ENCODE measurements around the gene AK2.
"Not testable (repeated sequence)": the region's sequence is repeated elsewhere in the genome, so short reads cannot be mapped to it uniquely, and the experiment has no call there.

Gene AK2

GRCh38 chr1:33055210-33056008 lies 18.7 kb upstream of the AK2 start:
- DNase-seq (ENCODE audit: low spot score) = peak; percentile 92

DNA sequence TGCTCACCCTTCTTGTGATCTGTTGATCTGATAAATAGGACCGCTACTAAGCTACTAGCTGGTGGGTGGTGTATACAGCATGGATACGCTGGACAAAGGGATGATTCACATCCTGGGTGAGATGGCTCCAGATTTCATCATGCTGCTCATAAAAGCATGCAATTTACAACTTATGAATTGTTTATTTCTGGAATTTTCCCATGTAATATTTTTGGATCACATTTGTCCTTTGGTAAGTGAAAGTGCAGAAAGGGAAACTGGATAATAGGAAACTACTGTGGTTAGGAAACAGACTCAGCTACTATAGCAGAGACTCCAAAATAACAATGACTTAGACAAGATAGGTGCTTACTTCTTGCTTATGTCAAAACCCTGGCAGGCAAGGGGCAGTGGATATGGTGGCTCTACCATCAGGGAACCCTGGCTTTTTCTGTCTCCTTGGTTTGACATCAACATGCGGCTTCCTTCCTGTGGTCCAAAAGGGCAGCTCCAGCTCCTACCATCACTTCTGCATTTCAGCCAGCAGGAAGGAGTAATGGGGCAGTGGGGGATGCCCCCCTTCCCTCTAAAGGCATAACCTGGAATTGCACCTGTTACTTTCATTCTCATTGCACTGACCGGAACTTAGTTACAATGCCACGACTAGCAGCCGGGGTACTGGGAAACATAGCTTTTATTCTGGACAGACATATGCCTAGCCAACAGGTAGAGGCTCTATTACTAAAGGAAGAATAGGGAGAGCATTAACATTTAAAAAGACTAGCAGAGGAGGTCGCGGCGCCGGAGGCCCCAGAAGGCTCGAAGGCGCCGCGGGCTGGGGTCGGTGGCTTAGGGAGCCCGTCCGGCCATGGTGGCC lies 13.8 kb upstream of the AK2 start:
- DNase-seq (ENCODE audit: low spot score) = no peak

DNA sequence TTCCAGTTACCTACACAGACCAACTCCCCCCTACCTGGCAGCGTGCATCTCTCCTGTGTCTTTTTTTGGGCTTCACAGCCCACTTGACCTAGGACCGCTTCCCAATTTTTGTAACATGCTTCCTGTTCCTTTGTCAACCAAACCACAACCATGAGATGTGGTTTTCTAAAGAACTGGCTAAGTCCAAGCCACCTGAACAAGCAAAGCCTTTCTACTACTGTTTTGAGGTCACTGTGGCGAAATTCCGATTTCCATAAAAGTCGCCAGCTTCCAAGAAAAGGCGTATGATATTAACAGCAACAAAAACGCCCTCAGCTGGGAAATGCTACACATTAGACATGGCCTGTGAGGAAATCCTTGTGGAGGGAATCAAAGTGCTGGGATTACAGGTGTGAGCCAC lies 12.7 kb upstream of the AK2 start:
- DNase-seq (ENCODE audit: low spot score) = no peak

DNA sequence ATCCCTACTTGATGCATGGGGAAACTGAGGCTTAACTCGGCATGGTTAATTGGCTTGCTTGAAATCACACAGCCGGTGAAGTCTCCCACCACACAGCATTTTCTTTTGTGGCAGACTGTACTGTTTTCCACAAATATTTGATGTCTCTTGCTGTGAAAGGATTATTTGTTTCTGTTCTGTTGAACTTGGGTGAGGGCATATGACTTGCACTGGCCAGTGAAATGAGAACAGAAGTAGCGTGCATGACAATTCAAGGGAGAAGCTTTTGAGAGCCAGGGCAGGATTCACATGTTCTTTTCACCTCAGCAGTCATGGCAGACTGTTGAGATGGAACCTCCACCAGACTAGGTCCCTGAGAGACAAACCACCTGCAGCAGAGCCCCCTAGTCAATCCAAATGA lies 11.7 kb upstream of the AK2 start:
- DNase-seq (ENCODE audit: low spot score) = no peak

DNA sequence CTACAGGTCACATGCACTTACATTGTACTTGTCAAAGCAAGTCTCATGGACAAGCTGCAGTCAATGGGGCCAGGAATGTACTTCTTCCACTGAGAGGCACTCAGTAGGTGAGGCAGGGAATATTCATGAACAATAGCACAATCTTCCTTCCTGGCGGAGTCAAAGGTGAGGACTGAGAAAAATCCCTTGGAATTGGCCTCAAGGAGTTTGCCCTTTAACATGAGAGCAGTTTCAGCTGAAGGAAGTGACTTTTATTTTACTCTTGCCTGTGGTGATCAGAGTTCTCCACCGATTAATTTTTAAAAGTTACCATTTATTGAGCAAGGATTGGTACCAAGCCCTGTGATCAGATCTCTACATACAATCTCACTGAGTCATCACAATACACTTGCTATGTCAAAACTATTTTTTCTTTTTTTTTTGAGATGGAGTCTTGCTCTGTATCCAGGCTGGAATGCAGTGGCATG lies 11.2 kb upstream of the AK2 start:
- no peak for DNase-seq (ENCODE audit: low spot score)

GRCh38 chr1:33047290-33047689 lies 10.6 kb upstream of the AK2 start:
- DNase-seq (ENCODE audit: low spot score) = no peak

- not testable (repeated sequence) for DNase-seq (ENCODE audit: low spot score)
Measured at GRCh38 chr1:33046234-33046633, 9.6 kb upstream of the AK2 start.

GRCh38 chr1:33045814-33046213 lies 9.1 kb upstream of the AK2 start:
- no peak for DNase-seq (ENCODE audit: low spot score)

GRCh38 chr1:33045246-33045645 lies 8.6 kb upstream of the AK2 start:
- peak; percentile 20 for DNase-seq (ENCODE audit: low spot score)

DNA sequence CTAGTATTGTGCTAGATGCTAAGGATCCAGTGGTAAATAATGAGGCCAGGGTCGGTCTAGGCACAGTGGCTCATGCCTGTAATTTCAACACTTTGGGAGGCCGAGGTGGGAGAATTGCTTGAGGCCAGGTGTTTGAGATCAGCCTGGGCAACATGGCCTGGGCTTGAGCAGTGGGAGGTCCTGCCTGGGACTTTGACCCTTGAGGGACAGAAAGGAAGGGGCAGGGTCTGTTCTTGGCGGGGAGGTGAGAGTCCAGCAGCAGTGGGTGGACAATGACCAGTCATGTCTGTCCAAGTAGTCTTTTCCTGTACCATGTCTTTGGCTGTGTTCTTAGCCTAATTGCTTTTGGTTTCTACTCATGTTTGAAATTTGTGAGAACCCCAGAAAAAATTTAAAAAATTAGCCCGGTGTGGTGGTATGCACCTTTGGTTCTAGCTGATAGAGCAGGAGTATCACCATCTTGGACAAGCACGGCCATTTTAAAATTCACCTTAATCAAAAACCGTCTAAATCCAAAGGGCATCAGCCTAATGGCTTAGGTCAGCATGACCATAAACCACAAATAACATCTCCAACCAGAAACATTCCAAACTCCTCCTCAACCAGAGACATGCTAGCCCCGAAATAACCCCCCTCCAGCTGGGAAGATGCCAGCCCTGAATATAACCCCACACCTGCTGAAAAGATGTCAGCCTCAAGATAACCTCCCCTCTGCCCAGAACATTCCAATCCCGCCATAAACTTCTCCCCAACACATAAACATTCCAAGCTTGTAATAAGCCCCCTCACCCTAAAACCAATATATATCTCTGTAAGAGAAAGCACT lies 6.8 kb upstream of the AK2 start:
- DNase-seq (ENCODE audit: low spot score) = no peak

- no peak for DNase-seq (ENCODE audit: low spot score)
Measured at GRCh38 chr1:33042831-33043230, 6.1 kb upstream of the AK2 start.

- no peak for DNase-seq (ENCODE audit: low spot score)
Measured at GRCh38 chr1:33041026-33041425, 4.3 kb upstream of the AK2 start.

DNA sequence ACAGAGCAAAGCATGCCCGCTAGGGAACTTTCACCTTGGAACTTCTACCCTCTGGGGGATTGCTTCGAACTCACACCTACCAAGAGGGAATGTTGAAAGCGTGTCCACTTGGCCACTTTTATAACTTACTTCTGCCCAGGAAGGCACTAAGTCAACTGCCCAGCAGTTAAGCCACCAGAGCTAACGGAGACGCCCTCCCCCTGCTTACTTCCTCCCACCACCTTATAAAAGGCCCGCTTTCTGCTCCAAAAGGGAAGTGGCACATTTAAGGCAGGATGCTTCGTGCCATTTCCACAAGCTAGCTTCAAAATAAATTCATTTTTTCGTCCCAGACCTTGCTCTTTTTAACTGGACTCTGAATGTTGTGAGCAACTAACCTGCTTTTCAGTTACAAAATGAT lies 3.2 kb upstream of the AK2 start:
- no peak for DNase-seq (ENCODE audit: low spot score)

DNA sequence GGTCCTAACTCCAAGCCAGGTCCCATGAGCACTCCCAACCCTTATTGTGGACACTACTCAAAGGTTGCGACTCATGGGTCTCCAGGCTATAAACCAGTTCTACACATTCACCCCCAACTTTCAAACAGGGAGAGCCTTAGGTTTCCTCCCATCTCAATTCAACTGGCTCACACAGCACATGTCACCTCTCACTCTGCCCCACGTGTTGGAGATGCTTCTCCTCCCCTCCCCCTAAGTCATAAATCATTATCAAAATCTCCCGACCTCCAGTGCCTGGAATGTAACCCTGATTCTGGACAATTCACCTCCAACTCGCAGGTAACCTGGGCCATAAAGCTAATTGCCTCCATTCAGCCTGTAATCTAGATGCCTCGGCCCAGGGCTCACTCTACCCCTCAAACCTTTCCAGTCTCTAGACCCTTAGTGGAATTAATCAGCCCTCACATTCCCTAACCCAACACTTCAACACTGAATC lies 595 bp downstream of the AK2 start:
- DNase-seq (ENCODE audit: low spot score) = peak; percentile 22

GRCh38 chr1:33032126-33032869 lies 4.4 kb downstream of the AK2 start:
- no peak for DNase-seq (ENCODE audit: low spot score)

DNA sequence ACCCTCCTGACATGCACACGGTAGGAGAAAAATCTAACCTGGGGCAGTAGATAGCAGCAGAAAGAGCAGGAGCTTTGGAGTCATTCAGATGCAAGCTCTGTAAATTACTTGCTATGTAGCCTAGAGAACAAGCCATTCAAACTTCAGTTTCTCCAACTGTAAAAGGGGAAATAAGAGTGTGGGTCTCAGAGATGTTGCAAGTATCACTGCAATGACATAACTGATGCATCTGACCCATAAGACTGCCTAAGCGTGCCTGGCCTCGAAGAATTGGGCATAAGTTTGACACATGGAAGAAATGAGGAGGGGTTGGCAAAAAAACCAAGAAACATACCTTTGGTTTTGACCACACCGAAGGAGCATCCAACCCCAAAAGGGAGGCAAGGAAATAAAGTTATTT lies 5.2 kb downstream of the AK2 start:
- DNase-seq (ENCODE audit: low spot score) = no peak

GRCh38 chr1:33030575-33030974 lies 6.1 kb downstream of the AK2 start:
- DNase-seq (ENCODE audit: low spot score) = no peak

DNA sequence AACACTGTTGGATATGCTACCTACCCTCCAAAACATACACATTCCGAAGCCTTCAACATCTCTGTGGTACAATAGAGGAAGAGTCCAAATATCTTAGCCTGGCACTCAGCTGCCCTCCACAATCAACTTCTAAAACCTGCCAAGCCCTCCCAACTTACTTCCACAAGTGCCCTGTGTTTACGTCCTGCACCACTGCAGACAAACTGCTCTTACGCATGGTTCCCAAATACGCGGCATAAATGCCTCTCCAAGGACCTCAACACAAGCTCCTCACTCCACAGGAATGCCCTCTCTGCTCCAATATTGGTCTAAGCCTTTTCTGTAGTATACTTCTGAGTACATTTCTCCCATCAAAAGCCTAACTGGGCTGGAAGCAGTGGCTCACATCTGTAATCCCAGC lies 6.8 kb downstream of the AK2 start:
- no peak for DNase-seq (ENCODE audit: low spot score)

DNA sequence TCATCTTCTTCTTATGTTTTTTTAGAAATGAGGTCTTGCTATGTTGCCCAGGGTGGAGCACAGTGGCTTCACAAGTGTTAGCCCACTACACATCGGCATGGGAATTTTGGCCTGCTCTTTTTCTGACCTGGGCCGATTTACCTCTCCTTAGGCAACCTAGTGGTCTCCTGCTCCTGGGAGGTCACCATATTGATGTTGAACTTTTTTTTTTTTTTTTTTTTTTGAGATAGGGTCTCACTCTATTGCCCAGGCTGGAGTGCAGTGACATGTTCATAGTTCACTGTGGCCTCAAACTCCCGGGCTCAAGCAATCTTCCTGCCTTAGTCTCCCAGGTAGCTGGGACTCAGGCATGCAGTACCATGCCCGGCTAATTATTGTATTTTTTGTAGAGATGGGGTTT lies 7.5 kb downstream of the AK2 start:
- DNase-seq (ENCODE audit: low spot score) = no peak

GRCh38 chr1:33025761-33026160 lies 10.9 kb downstream of the AK2 start:
- DNase-seq (ENCODE audit: low spot score) = no peak

DNA sequence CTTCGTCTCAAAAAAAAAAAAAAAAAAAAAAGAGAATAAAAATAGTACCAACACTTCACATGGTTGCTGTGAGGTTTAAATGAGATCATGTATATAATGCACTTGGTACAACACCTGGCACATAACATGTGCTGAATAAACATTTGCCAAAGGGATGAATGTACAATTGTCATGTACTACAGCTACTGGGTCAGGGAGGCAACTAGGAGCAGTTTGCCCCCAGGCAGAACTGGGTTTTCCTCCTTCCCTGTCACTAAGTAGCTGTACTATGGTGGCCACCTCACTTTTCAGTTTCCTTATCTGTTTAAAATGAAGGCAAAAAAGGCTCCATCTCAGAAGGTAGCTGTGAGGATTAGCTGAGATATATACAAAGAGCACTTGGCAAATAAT lies 11.5 kb downstream of the AK2 start:
- DNase-seq (ENCODE audit: low spot score) = no peak
